ENCODE measurements around the gene ZNF26.
"Not testable (repeated sequence)": the region's sequence is repeated elsewhere in the genome, so short reads cannot be mapped to it uniquely, and the experiment has no call there.

The ZNF26 gene, protein sequence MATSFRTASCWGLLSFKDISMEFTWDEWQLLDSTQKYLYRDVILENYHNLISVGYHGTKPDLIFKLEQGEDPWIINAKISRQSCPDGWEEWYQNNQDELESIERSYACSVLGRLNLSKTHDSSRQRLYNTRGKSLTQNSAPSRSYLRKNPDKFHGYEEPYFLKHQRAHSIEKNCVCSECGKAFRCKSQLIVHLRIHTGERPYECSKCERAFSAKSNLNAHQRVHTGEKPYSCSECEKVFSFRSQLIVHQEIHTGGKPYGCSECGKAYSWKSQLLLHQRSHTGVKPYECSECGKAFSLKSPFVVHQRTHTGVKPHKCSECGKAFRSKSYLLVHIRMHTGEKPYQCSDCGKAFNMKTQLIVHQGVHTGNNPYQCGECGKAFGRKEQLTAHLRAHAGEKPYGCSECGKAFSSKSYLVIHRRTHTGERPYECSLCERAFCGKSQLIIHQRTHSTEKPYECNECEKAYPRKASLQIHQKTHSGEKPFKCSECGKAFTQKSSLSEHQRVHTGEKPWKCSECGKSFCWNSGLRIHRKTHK

DNA sequence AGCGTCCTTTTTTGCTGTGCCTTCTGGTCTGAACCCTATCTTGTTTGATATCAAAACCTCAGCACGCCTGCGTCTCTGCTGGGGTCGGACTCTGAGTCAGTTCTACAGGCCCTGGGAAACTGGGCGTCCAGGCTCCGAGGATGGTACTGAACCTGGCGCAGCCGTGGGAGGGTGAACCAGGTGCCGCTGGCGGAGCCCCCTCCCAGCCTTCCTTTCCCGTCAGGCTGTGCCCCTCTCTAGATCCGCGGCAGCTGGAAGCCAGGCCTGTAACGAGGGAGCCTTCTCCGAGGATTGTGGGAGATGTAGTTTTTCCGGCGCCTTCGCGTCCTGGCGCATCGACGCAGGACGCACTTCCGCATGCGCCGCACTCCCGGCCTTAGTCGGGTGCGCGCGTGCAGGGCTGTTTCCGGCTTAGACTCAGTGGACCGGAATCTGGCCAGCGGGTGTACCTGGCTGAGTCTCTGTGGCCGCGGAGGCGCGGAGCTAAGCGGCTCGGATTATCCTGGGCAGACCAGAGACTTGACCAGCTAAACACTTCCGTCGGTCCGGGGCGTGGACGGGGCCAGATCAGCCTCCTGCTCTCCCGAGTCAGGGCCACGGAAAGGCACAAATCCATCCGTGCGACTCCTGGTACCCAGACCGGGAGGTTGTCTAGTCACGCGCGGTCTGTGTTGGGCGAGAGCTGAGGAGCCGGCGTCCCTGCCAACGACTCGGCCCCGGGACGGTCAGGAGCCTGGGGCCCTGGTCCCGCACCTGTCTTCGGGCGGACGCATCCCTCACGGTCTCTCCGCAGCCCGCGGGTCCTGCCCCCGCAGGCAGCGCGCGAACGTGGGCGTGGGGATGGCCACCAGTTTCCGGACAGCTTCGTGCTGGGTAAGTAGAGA lies at the start of gene ZNF26:
ZNF26 (plus strand) TSS at position 367 of the 884 bp plus-strand sequence; CDS start at position 841, 474 bp downstream.
- peak; percentile 67 for DNase-seq (ENCODE audit: low spot score)

DNA sequence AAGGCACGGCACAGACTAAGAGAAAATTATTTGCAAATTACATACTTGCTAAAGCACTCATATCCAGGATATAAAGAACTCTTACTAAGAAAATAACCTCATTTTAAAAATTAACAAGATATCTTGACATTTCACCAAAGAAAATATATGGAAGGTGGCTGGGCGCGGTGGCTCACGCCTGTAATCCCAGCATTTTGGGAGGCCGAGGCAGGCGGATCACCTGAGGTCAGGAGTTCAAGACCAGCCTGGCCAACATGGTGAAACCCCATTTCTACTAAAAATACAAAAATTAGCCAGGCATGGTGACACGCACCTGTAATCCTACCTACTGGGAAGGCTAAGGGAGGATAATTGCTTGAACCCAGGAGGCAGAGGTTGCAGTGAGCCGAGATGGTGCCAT lies 49.2 kb upstream of the ZNF26 start:
- DNase-seq (ENCODE audit: low spot score) = not testable (repeated sequence)

DNA sequence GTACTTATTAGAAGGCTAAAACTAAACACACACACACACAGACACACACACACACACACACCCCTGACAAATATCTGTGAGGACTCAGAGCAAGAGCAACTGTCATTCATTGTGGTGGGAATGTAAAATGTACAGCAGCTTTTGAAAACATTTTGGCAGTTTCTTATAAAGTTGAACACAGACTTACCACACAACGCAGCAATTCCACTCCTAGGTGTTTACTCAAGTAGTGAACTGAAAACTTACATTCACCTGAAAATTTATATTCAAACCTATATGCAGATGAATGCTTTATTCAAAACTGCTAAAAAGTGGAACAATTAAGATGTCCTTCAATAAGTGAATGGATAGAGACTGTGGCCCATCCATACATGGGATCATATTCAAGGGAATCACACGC lies 48.7 kb upstream of the ZNF26 start:
- DNase-seq (ENCODE audit: low spot score) = no peak

GRCh38 chr12:132938807-132939206 lies 47.4 kb upstream of the ZNF26 start:
- DNase-seq (ENCODE audit: low spot score) = not testable (repeated sequence)

DNA sequence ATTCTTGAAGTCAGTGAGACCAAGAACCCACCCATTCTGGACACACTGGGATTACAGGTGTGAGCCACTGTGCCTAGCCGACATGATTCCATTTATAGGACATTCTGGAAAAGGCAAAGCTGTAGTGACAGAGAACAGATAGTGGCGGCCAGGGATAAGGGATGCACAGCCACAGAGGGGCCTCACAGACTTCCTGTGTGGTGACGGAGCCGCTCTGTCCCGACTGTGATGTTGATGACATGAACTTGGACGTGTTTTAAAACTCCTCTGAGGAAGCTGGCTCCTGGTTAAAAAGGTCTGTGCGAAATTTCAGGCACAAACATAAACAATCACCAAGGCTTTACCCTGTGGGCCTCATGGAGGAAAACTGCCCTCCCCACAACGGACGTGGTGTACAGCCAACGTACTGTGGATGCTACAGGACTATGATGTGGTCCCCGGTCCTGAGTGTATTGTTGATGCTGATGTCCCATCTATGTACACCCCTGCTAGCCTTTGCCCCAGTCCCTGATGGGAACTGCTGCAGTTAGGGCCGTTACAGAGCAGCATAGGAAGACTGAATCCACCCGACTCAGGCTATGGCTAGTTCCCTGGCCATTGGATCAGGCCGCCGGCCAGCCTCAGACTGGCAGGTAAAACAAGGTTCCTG lies 46.0 kb upstream of the ZNF26 start:
- no peak for DNase-seq (ENCODE audit: low spot score)

GRCh38 chr12:132941336-132941954 lies 44.7 kb upstream of the ZNF26 start:
- DNase-seq (ENCODE audit: low spot score) = no peak

- no peak for DNase-seq (ENCODE audit: low spot score)
Measured at GRCh38 chr12:132942611-132943010, 43.6 kb upstream of the ZNF26 start.

- no peak for DNase-seq (ENCODE audit: low spot score)
Measured at GRCh38 chr12:132945806-132946205, 40.4 kb upstream of the ZNF26 start.

DNA sequence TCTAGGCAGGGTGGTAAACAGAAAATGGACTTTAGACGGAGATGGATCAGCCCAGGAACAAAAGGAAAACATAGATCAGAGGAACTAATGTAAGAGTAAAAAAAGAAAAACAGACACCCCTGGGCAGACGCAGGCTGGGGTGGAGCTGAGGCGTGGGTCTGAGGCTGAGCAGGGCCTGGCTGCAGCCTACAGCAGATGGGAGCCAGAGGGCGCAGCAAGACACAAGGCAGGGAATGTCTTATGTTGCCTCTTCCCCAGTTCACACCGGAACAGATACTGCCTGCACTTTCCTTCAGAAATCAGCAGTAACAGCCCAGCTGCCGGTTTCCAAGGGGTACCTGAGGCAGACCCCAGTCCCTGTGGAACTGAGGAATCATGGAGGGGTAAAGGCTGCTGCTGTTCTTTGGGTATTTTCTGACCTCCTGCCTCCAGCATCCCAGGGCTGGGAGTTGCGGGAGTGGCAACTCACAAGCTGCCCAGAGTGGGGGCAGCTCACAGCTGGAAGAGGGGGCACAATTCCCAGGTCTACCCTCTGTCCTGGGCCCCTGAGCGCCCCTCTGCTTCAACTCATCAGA lies 39.8 kb upstream of the ZNF26 start:
- DNase-seq (ENCODE audit: low spot score) = no peak

DNA sequence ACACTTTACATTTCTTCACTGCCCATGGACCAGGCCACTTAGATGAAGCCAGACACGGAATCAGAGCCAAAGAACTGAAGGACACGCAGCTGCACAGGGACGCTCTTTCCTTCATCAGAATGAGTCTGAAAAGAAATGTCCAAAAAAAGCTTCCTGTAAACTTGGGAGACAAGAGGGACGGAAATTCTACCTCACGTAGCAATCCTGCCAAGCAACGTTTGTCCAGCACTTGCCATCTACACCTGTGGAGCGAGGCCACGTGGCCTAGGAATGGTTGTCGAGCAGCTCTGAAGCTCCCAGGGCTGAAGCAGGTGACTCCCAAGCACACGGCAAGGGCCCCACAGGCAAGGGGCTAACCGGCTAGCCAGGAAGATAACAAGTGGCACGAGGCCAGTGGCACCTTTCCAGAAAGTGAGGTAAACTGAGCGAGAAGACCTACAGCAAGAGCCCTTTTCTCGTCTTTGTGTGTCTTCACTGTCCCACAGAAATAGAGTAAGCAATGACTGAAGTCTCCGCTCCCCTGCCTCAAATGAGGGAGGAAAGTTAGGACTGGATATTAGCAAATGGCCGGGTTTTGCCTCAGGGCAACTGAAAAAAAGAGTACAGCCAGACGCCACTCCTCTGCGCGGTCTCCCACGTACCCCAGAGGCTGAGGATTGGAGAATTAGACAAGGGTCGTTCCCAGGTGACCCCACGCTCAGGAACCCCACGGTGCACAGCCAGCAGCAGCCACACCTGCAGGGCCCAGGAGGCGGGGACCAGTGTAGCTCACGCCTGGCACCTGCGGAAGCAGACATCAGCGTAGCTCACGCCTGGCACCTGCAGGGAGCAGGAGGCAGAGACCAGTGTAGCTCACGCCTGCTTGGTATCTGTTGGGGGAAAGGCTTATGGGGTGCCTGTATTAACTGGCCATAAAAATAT lies 37.8 kb upstream of the ZNF26 start:
- DNase-seq (ENCODE audit: low spot score) = no peak

DNA sequence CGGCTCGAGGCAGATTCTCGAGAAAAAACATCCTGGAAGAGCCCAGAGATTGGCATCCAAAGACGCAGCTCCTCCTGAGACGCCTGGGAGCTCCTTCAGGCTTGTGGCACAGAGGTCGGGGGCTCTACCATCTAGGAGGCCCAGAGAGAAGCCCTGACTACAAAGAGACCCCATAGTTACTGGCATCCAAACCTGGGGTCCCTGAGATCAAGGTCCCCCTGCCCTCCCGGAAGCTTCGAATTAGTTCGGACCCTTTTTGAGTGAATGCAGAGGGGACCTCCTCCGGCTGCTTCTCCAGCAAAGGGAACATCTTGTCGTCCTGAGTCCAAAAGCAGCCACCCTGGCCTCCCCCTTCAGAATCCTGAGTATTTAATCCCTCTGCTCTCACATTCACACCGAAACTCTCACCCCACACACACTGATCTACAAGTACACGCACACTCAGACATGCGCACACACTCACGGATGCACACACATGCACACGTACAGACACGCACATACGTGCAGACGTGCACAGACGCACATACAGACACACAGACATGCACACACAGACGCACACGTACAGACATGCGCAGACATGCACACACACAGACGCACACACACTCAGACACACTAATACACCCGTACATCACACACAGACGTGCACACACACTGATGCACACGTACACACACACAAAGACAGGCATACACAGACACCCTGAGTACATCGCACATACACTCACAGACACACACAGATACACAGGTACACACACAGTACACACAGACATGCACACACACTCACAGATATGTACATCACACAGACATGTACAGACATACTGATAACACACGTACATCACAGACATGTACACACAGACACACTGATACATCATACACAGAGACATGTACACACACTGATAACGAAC lies 36.0 kb upstream of the ZNF26 start:
- no peak for DNase-seq (ENCODE audit: low spot score)

DNA sequence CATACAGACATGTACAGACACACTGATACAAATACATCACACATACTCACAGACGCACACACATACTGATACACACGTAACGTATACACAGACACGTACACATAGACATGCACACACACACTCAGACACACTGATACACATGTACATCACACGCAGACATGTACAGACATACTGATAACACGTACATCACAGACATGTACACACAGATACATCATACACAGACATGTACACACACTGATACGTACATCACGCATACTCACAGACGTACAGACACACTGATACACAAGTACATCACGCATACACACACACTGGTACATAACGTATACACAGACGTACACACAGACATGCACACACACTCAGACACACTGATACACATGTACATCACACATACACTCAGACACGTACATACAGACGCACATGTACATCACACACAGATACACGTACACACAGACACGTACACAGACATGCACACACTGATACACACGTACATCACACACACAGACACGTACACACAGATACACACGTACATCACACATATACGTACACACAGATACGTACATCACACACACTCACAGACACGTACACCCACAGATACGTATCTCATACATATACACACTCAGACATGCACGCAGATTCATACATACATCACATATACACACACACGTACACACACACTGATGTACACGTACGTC lies 35.2 kb upstream of the ZNF26 start:
- DNase-seq (ENCODE audit: low spot score) = no peak

- no peak for DNase-seq (ENCODE audit: low spot score)
Measured at GRCh38 chr12:132951649-132952048, 34.5 kb upstream of the ZNF26 start.

DNA sequence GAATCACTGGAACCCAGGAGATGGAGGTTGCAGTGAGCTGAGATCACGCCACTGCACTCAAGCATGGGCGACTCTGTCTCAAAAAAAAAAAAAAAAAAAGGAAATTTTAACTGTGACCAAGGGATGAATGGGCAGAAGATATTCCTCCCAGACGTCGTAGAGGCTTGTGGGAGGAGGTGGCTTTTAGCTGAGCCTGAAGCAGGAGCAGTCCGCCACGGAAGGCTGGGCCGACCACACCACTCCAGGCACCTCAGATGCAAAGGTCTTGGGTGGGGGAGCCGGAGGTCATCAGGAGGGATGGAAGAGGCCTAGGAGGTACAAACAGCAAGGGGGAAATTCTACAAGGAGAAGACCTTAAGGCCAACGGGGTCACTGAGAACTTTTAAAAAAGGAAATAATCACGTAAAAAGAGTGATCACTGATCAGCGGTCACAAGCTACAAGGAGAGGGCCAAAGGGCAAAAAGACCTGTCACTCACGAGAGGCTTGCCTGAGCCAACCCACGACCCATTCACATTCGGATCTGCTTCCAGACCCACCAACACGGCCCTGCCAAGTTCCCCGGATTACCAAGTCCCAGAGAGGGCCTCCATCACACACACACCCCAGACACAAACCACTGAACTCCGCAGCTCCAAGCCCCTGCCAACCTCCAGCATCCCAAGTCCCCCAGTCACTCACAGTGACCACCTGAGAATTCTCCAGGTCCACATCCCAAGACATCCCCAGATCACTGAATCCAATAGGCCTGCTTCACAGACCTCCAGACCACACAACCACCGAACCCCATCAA lies 33.6 kb upstream of the ZNF26 start:
- DNase-seq (ENCODE audit: low spot score) = no peak

DNA sequence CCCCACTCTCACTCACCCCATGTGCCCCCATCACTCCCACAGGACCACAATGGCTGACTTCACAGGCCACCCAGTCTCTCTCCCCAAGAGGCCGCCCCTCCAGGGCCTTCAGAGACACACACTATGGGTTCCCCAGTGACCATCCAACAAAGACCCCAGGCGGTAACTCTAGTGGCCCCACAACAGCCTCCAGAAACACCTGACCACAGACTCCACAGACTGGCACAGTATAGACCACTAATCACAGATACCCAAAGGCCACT lies 33.1 kb upstream of the ZNF26 start:
- no peak for DNase-seq (ENCODE audit: low spot score)

DNA sequence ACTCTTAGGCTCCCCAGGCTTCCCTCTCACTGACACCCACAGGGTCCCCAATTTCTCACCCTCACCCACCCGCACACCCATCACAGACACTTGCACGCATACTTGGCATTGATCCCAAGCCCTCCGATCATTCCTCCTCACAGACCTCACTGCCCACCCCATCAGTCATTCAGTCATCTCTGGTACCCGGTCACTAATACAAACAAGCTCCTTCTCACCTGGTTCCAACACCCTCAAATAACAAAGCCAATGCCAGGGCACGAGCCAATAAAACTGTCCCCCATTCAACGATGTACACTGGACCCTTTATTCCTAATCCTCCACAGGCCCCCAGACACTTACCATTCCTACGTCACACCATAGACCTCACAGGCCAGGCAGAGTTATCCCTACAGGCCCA lies 32.4 kb upstream of the ZNF26 start:
- DNase-seq (ENCODE audit: low spot score) = no peak

GRCh38 chr12:132954471-132955048 lies 31.6 kb upstream of the ZNF26 start:
- no peak for DNase-seq (ENCODE audit: low spot score)

All from hematopoietic multipotent progenitor cell treated with erythropoietin and hydrocortisone succinate and interleukin-3 and kit ligand, for 17 days (in vitro differentiated cells).